ENCODE results near the gene SBK1.
"Not testable (repeated sequence)": the region's sequence is repeated elsewhere in the genome, so short reads cannot be mapped to it uniquely, and the experiment has no call there.

The SBK1 gene

DNA sequence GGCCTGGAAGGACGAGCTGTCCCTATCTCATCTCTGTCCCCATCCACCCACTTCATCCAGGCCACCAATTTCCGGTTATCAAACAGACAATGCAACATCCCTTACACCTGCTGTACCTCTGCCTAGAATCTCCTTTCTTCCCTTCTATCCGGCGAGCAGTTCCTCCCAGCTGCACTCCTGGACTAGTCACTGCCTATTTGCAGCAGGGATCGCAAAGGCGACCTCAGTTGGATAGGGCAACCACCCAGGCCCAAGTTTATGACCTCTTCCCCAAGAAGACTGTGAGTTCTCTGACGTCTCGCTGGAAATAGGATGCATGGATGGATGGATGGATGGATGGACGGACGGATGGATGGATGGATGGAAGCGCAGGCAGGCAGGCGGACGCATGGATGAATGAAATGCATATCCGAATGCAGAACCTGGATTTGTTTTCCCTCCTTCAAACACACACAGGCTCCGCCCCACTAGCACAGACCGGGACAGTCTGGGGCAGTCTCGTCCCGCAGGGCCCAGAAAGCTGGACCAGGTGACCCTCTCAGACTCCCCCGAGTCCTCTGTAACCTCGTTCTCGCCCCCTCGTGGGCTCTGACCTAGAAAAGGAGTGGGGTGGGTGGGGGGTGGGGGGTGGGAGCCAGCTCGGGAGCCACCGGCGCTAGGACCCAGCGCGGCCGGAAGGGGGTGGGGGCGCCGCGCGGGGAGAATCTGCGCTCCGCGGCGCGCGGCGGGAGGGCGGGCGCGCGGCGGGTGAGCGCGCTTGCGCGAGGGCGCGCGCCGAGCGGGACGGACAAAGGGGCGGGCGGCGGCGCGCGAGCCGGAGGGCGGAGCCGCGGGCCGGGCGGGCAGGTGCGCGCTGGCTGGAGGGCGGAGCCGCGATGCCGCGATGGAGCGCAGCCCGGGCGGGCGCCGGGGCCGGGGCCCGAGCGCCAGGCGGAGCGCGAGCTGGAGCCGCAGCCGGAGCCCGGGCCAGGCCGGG lies at the start of gene SBK1:
Gene SBK1, plus strand, starts transcription at position 875 of the 976 bp plus-strand sequence. CDS start 24,867 bp downstream, outside the sequence.
- DNase-seq, result no peak

DNA sequence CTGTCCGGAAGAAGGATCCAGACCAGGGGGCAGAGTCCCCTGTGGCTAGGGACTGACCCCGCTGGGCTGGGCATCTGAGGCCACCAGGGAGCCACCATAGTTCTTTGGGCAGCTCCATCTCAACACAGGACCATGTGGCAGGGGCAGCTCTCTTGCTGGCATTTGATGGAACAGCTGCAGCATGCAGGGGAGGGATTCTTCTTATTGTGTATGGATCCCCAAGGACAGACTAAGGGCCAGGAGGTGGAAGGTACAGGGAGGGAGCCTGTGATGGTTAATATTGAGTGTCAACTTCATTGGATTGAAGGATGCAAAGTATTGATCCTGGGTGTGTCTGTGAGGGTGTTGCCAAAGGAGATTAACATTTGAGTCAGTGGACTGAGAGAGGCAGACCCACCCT lies 42.8 kb upstream of the SBK1 start:
- not testable (repeated sequence) for DNase-seq

DNA sequence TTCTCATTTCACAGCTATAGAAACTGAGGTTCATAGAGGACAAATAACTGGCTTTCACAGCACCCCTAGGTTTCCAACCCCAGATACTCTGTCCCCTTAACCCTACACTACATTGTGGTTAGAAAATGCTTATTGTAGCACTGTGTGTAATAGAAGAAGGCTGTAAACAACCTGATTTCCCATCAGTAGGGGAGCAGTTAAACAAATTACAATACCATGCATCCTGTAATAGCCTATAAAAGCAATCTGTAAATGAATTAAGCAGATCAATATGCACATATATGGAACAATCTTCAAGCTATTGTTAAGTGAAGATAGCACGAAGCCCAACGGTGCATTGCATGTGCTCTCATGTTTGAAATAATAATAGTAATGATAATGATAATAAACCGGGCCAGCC lies 41.3 kb upstream of the SBK1 start:
- no peak for DNase-seq

DNA sequence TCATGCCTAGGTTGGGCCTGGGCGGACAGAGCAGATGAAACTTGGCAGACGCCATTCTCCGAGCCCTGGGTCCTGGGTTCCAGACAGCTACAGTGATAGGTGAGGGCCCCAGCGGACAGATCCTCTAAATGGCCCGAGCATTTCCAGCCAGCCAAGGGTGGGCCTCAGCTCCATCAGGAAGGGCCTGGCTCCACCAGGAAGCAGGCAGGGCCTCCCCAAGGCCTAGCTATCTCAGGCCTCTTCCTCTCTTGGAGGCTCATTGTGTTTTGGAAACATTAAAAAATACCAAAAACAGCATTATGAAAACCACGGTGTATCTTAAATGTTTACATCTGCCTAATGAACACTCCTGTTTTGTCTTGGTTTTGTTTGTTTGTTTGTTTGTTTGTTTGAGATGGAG lies 38.2 kb upstream of the SBK1 start:
- DNase-seq, result no peak

DNA sequence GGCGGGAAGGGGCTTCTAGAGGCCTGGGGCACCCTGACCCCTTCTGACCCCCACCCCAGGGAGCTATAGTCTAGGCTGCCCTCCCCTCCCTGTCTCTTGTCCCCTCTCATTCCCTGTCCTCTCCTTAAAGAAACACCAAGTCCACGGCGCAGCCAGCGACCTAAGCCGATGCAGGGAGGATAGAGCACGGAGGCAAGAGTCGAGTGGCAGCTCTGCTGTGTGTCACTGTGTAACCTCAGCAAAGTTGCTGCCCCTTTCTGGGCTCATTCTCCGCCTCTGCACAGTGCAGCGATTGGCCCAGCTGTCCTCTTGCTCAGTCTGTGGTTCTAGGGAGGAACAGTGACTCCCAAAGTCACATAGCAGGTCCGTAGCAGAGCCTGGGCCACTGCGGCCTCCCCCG lies 36.5 kb upstream of the SBK1 start:
- DNase-seq, result no peak

DNA sequence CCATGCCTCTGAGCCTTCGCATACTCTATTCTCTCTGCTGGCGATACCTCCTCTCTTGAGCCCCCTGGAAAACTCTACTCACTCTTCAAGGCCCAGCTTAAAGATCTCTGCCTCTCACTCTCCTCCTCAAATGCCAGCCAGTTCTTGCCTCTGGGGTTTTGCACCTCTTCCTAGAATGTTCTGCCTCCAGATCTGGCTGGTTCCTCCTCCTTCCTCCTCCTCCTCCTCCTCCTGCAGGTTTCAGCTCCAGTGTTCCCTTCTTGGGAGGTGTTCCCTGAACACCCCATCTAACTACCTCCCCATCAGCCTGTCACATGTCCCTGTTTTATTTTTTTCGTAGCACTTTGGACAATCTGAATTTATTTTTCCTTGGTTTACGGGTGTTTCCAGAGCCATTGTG lies 35.1 kb upstream of the SBK1 start:
- DNase-seq, result no peak

DNA sequence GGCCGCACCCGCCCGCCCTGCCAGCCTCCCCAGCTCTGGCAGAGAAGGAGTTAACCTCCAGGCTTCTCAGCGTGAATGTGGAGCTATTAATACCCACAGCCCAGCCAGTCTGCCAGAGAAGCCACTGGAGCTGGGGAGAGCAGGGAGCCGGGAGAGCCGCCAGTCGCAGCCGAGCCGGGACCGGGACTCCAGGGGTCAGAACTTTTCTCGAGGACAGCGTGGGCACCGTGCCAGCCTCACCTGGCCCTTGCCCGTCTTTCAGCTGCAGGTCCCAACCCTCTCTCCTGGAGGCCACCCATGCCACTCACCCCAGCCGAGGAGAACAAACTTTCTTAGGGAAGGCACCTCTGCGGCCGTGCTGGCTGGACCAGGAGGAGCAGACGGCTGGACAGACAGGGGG lies 33.8 kb upstream of the SBK1 start:
- no peak for DNase-seq

DNA sequence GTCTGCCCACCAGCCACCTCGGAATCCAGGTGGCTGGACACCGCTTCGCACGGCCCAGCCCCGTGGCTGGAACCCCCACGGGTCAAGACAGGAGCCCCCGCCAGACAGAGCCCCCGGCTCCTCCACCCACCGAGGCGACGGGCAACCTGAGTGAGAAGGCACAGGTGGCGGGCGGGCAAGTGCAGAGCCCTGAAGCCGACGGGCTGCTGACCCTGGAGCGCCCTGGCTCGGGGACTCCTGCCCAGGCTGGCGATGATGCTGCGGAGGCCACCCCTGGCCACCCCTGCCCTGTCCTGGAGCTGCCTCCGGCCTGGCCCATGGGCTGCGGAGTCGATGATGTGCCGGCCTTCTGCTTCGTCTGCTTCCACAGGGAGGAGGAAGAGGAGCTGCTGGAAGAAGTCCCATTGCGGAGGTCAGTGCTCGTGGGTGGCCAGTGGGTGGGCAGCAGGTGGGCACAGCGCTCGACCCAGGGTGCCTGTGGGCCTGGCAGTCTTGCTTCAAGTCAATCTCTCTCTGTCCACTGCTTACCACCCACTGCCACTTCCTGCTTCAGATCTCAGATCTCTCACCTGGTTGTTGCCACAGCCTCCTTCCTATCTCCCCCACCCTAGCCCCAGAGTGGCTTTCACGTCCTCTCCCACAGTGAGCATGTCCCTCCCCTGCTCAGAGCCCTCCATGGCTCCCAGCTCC lies 33.1 kb upstream of the SBK1 start:
- no peak for DNase-seq

DNA sequence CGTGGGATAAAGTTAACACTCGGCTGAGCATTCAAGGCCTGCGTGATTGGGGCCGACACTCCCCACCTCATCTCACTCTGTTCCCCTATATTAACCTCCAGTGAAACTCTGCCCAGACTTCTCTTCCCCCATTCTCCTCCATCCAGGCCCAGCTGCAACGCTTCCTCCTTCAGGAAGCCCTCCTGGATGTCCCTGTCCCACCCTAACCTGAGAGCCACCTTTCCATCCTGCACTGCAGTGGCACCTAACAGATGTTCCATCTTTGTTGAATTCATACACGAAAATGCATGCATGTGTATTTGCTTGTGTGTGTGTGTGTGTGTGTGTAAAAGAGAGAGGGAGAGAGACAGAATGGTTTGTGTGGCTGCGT lies 32.6 kb upstream of the SBK1 start:
- DNase-seq, result no peak

DNA sequence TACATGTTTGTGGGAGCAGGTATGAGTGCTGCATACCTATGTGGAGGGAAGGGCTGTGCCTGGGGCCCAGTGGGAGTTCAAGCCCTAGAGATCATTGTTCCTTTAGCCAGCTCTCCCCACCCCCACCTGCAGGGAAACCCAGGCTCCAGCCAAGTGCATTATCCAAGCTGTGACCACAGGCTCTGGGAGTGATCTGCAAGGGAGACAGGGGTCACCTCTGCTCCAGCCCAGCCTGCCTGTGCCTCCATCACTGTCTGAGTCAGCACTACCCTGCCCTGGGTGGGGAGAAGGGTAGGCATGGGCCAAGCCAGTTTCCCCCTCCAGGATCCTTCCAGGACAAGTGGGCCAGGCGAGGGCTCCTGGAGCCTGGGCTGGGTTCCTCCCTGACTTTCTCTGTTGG lies 32.1 kb upstream of the SBK1 start:
- no peak for DNase-seq

DNA sequence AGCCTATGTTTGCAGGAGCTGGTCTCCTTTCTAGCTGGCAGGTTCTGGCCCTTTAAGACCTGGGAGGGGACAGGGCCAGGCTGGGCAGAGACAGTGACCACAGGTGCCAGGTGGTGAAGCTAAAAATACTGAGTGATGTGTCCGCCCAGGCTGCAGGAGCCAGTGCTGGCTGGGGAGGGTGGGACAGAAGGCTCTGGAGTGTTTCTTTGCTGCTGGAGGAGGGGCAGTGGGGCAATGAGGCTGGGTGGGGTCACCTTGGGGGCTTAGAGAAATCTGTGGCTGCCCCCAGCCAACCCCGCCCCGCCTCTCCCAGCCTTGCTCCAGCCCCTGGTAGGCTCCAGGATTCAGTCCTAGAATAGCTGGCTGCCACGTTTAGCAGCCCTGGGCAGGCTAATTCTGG lies 30.4 kb upstream of the SBK1 start:
- no peak for DNase-seq

DNA sequence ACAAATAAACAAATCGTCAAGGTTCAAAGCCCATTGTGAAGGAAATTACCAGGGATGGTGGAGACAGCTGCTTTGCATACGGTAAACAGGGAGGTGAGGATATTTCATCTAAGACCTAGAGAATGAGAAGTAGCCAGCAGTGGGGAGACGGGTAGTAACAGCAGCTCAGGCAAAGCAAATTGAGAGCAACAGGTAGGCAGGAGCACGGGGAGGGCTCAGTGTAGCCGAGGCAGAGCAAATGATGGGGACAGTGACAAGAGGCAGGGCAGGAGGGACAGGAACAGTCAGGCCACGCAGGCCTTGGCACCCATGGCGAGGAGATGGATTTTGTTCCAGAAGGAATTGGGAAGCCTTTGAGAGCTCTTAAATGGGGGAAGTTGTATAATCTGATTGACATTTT lies 29.0 kb upstream of the SBK1 start:
- DNase-seq, result no peak

DNA sequence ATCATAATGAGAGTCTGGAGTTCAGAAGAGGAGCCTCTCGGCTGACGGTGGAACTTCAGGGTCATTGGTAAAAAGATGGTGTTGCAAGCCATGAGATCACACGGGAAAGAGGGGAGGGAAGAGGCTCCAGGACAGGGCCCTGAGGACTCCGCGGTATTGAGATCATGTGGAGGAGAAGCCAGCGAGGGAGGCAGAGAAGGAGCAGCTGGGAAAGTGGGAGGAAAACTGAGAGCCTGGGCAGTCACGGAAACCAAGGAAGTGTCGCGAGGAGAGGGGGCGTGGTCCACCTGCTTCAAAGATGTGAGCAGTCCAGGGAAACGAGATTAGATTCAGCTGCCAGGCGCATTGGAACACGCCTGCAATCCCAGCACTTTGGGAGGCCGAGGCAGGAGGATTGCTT lies 27.7 kb upstream of the SBK1 start:
- no peak for DNase-seq

DNA sequence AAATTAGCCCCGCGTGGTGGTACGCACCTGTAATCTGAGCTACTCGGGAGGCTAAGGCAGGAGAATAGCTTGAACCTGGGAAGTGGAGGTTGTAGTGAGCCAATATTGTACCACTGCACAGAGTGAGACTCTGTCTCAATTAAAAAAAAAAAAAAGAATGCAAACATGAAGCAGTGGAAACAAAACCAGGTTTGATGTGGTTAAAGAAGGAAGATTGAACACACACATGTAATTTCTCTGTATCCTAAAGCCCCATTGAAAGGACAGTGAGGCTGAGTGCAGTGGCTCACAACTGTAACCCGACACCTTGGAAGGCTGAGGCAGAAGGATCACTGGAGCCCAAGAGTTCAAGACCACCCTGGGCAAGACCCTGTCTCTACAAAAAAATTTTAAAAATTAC lies 26.5 kb upstream of the SBK1 start:
- DNase-seq, result no peak

DNA sequence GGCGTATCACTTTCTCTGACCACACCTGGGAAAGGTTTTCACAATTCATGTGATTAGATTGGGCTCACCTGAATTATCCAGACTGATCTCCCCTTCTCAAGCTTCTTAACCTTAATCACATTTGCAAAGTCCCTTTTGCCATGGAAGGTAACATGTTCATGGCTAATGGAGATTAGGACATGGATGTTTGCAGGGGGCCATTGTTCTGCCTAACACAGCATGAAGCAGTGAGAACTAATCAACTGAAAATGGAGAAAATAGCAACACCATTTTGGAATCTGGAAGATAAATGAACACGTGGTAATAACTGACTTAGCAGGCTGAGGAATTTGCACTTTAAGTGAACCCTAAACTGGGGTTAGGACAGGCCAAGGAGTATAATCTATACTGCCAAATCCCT lies 25.0 kb upstream of the SBK1 start:
- no peak for DNase-seq

DNA sequence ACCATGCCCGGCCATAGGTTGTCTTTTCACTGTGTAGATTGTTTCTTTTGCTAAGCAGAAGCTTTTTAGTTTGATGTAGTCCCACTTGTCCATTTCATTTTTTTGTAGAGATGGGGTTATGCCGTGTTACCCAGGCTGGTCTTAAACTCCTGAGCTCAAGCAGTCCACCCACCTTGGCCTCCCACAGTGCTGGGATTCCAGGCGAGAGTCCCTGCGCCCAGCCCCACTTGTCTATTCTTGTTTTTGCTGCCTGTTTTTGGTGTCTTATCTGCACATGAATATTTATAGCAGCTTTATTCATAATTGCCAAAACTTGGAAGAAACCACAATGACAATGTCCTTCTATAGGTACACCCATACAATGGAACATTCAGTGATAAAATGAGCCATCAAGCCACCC lies 18.8 kb upstream of the SBK1 start:
- DNase-seq, result no peak

DNA sequence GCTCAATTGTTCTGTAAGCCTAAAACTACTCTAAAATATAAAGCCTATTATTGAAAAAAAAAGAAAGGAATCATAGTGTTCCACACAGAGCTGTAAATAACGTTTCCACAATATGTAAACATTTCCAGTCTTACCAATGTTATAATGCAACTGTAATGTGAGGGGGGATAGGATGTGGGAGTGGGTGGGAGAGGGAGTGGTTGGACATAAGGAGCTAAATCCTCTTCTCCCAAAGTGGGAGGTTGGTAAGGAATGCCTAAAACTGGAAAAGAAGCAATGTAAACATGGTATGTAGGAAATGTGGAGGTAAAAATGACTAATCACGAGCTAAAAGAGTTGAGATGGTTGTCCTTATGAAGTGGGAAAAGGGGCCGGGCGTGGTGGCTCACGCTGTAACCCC lies 17.6 kb upstream of the SBK1 start:
- DNase-seq, result no peak

DNA sequence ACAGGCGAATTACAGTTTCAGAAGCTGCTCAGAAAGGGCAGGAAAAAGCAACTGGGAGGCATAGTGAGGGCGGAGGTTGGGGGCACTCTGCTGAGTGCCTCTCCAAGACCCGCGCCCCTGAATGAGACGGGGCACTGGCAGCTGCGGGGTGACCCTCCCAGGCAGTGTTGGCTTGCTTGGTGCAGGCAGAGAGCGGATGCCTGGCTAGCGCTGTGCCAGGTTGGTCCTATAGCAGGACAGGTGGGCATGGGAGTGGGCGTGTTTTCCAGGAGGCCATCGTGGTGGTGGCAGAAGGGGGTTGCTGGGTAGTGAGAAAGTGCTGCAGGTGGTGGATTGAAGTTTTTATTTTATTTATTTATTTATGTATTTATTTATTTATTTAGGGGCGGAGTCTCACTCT lies 16.0 kb upstream of the SBK1 start:
- DNase-seq, result no peak

DNA sequence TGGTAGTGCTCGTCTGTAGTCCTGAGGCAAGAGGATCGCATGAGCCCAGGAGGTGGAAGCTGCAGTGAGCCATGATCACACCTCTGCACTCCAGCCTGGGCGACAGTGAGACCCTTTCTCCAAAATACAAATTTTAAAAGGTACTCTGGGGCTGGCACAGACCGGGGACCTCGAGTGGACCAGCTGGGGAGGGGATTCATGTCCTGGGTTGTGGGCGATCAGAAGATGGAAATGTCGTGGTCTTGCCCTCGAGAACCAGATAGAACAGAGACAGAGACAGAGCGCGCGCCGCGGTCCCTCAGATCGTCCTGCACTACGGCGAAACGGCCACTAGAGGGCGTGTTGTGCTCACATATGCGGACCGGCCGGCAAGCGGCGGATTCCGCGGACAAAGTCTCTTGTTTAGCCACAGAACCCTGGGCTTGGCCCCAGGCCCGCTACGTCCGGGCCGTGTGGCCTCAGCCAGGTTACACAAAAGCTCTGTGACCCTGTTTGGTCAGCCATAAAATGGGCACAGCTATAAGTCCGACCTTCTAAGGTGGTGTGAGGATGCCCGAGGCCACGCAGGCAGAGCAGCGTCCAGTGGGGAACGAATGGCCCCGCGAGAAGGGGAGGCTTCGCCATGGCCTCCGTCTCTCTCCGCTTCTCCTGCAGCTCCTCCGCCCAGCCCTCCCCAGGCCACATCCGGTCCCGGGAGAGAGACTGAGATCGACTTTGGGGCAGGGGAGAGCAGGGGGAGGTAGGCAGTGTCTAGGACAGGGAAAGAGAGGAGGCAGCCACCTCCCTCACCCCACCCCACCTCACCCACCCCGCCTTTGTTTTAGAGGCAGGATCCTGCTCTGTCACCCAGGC lies 14.6 kb upstream of the SBK1 start:
- DNase-seq, result no peak

DNA sequence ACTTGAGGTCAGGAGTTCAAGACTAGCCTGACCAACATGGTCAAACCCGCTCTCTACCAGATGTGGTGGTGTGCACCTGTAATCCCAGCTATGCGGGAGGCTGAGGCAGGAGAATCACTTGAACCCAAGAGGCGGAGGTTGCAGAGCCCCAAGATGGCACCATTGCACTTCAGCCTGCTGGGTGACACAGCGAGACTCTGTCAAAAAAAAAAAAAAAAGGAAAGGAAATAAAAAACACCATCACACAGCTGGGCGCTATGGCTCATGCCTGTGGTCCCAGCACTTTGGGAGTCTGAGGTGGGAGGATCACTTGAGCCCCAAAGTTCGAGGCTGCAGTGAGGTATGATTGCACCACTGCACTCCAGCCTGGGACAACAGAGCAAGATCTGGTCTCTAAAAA lies 13.3 kb upstream of the SBK1 start:
- no peak for DNase-seq

DNA sequence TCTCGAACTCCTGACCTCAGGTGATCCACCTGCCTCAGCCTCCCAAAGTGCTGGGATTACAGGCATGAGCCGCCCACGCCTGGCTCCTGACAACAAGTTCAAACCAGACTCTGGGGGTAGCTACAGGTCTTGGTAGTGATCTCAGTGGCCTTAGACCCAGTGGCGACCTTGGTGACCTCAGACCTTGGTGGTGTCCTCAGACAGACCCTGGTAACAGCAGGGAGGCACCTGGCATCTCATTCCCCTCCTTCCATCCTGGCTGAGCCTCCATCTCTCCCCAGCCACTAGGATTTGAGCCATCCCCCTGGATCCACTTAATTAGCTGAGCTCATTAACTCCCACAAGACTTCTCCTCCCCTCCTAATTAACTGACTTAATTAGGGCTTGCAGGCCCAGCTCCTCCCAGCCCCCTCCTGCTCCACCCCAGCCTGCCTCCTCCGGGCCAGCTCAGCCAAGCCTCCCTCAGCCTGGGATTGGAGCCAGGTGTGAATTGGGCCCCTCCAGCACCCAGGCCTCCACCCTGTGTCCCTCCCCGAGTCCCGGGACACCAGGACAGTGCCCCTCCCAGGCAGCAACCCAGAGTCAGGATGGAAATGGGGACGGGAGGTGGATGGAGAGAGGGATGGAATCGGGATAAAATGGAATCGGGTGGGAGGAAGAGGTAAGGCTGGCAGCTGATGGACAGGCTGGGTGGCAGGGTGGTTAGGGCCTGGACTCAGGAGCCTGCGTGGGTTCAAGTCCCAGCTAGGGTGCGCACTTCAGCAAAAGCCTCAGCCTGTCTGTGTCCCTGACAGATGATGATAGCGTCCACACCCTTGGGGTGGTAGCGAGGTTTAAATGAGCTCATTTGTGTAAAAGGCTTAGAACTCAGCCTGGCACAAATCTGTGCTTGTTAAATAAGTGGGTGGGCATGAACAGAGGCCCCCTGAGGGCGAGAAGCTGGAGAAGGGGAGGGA lies 11.2 kb upstream of the SBK1 start:
- no peak for DNase-seq

DNA sequence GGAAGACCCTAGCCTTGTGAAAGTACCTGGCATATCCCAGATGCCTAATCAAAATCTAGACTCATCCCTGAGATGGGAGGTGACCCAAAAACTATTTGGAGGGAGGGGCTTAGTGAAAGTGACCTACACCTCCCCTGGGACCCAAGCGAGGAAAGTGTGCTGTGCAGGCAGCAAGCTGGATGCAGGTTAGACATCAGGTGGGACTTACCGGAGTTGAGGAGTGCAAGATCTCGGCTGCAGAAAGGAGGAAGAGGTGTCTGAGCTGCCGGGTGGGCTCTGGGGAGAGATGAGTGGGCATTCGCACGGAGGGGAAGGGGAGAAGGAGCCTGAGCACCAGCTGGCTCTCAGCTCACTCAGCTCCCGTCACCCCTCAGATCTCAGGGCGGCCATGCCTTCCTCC lies 10.3 kb upstream of the SBK1 start:
- DNase-seq, result no peak
